Measurements from ENCODE around the gene ARHGAP42.

DNA sequence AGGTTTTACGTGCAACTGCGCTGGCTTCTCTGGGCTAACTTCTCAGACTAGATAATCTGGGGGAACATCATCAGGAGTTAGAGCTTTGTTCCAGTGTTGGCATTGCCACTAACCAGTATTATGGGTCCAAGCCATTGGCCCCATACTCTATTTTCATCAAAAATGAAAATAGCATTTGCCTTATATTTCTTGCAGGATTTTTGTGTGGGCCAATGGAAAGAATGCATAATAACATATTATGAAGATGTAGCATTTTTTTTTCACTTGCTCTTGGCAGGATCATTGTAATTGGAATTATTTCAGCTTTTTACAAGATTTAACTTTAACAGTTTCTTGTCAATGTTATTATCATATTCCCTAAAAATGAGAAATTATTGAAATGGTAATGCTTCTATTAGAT is 16.1 kb downstream of the ARHGAP42 start:
- TF ChIP-seq, protein P1, sequence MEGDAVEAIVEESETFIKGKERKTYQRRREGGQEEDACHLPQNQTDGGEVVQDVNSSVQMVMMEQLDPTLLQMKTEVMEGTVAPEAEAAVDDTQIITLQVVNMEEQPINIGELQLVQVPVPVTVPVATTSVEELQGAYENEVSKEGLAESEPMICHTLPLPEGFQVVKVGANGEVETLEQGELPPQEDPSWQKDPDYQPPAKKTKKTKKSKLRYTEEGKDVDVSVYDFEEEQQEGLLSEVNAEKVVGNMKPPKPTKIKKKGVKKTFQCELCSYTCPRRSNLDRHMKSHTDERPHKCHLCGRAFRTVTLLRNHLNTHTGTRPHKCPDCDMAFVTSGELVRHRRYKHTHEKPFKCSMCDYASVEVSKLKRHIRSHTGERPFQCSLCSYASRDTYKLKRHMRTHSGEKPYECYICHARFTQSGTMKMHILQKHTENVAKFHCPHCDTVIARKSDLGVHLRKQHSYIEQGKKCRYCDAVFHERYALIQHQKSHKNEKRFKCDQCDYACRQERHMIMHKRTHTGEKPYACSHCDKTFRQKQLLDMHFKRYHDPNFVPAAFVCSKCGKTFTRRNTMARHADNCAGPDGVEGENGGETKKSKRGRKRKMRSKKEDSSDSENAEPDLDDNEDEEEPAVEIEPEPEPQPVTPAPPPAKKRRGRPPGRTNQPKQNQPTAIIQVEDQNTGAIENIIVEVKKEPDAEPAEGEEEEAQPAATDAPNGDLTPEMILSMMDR (IDR thresholded peaks at IDR 0.05; ENCODE audit: low read length) = no peak
- TF ChIP-seq EZH2 (IDR thresholded peaks at IDR 0.05; ENCODE audit: borderline replicate concordance, low read length) = no peak

Data from OCI-LY1 (cell line).